Hepatocyte (in vitro differentiated cells): ENCODE results near the gene SOCS4.

Experiments
- EZH2 ChIP-seq: fragments of 200-600 bp; sonication (generic); IDR thresholded peaks from 2 replicates; pipeline ENCODE4 v1.6.1; 2016; ENCODE audit warnings: antibody characterized with exemption, mild to moderate bottlenecking, borderline replicate concordance
- EZH2phosphoT487 ChIP-seq: fragments of 200-600 bp; sonication (generic); IDR thresholded peaks from one replicate; pipeline ENCODE4 v1.6.1; 2018; ENCODE audit warnings: antibody characterized with exemption, mild to moderate bottlenecking, low read depth, moderate library complexity; ENCODE audit not compliant: unreplicated experiment, severe bottlenecking
- TF ChIP-seq, protein P1 (sequence below): fragments of 200-600 bp; sonication (generic); IDR thresholded peaks from 2 replicates; pipeline ENCODE4 v1.5.1; 2016; ENCODE audit warnings: antibody characterized with exemption, mild to moderate bottlenecking; ENCODE audit not compliant: poor library complexity

DNA sequence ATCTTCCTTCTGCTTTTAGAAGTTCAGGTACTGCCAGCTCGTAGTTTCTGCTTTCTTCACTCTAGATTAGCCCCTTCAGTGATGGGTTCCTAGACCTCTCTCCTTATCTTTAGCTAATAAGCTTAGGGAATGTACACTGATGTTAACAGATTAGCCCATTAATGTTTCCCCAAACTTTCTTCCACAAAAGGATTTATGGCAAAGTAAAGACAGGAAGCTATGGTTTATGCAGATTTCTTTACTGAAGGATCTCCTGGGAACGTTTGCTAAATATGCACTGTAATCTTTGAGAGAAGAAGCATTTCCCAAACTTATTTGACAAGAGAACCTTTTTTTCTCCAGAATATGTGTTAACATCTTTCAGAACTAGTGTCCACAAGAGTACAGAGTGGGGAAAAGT is 4.2 kb downstream of the SOCS4 start:
- TF ChIP-seq, protein P1, sequence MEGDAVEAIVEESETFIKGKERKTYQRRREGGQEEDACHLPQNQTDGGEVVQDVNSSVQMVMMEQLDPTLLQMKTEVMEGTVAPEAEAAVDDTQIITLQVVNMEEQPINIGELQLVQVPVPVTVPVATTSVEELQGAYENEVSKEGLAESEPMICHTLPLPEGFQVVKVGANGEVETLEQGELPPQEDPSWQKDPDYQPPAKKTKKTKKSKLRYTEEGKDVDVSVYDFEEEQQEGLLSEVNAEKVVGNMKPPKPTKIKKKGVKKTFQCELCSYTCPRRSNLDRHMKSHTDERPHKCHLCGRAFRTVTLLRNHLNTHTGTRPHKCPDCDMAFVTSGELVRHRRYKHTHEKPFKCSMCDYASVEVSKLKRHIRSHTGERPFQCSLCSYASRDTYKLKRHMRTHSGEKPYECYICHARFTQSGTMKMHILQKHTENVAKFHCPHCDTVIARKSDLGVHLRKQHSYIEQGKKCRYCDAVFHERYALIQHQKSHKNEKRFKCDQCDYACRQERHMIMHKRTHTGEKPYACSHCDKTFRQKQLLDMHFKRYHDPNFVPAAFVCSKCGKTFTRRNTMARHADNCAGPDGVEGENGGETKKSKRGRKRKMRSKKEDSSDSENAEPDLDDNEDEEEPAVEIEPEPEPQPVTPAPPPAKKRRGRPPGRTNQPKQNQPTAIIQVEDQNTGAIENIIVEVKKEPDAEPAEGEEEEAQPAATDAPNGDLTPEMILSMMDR, result no peak
- TF ChIP-seq EZH2phosphoT487, result no peak
- TF ChIP-seq EZH2, result no peak
